ENCODE results near the gene HOXB9.
A peak's percentile ranks its signal among the peaks of the same experiment; 100 is the strongest.

Gene HOXB9

DNA sequence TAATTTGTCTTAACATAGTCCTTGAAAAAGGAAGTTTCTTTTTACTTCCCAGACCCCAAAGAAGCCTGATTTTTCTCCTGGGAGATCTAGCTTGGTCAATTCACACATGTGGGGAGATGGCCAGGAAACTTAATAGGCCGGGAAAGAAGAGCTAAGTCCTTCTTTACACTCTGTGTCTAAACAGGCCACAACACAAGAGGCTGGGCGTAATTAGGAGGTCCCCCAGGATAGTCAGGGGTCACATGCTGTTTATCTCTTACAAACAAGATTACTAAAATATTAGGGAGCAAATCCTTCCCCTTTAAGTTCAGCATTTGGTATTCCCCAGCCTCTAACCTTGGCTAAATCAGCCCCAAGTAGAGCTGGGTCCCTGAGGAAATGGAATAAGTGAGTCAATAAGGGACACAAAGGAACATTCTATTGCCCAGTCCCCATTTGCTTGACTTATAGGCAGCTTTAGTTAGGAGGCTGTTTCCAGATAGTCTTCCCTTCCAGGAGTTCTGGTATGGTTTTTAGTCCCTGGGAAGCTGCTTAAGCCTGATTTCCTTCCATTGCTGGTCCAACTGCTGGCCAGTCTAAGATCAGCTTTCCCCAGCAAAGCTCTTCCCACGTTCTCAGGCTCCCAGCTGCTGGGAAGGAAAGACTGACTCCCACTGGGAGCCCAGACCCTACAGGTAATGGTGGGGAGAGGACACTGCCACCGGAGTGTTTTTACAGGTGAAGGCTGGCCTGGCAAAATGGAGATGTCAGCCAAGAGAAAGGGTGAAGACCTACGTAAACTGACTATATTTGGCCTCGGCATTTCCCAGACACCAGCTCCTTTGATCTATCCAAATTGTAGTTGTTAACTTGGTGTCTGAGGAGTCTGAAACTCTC, 14.1 kb upstream of the HOXB9 start:
- no peak for FAIRE-seq

DNA sequence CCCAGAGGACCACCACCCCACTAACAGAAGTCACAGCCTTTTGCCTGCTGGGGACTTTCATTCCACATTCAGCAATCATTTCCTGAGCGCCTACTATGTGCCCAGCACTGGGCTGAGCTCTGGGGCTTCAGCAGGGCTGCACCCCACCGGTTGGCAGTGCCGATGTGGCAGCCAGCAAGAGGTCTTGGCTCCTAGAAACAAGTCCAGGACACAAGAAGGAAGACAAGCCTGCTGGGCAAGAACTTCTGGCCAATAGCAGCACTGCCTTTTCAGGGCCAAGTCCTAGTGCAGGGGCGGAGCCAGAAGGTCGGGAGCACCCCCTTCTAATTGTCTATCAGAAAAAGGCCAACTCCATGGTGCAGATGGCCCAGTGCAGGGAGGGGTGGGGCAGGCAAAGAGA, 13.0 kb upstream of the HOXB9 start:
- DNase-seq (ENCODE audit: insufficient read length, low spot score) (no peak), FAIRE-seq (no peak)

More for the DNA sequence above, 14.1 kb upstream of the HOXB9 start:
- no peak for DNase-seq (ENCODE audit: insufficient read length, low spot score)

- no peak for FAIRE-seq
- no peak for DNase-seq (ENCODE audit: insufficient read length, low spot score)
These were observed 11.4 kb upstream of the HOXB9 start for GRCh38 chr17:48637323-48638260.

DNA sequence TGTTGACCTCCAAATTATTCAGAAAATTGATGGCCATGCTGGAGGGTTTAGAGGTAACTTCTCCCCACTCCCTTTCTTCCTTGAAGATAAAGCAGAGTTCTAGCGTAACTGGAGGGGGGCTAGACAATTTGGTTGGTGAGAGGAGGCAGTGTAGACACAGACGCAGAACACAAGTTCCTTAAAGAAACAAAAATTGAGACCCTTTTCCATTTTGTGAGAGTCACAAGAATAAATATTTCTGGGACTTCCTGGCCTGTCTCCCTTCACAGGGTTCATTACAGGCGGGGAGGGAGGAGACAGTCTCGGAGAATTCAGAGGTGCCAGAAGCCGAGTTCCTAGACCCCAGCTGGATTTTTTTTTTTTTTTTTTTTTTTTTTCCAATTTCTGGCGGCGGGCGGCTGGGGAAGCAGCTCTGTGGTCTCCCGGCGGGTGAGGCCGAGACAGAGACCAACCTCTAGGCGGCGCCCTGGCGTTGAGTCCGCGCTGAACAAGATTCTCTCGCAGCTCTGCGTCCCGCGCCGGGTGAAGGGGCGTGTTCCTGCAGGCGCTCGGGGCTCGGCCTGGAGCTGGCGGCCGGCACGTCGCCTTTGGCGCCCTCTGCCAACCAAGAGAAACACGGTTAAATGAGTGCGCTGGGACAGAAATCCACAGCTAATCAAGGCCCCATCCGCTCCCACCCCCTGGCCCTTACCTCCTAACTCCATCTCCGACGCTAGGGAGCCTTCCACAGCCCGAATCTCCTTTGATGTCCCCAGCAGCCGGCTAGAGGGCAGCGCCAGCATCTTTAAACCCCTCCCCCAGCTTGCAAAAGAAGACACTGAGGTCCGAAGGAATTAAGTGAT, 10.2 kb upstream of the HOXB9 start:
- FAIRE-seq (no peak), DNase-seq (ENCODE audit: insufficient read length, low spot score) (peak; percentile 93)

GRCh38 chr17:48634493-48635208, 8.5 kb upstream of the HOXB9 start:
- FAIRE-seq (no peak), DNase-seq (ENCODE audit: insufficient read length, low spot score) (no peak)

DNA sequence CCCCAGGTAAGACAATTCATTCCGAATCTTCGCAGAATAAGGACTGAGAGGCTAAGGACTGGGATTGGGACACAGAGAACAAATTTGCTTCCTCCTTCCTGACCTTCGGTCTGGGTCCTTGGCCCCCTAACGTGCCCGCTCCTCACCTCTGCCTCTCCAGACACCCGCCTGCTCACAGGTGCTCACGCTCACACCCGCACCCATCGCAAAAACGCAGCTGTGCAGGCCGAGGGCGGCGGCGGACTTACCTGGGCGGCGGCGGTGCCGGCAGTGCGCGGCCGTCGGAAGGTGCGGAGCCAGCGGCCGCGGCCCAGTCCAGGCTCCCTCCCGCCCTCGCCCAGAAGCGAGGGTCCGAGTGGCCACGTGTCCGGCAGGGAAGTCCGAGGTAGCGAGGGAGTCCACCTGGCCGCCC, 7.1 kb upstream of the HOXB9 start:
- FAIRE-seq (no peak), DNase-seq (ENCODE audit: insufficient read length, low spot score) (no peak)

DNA sequence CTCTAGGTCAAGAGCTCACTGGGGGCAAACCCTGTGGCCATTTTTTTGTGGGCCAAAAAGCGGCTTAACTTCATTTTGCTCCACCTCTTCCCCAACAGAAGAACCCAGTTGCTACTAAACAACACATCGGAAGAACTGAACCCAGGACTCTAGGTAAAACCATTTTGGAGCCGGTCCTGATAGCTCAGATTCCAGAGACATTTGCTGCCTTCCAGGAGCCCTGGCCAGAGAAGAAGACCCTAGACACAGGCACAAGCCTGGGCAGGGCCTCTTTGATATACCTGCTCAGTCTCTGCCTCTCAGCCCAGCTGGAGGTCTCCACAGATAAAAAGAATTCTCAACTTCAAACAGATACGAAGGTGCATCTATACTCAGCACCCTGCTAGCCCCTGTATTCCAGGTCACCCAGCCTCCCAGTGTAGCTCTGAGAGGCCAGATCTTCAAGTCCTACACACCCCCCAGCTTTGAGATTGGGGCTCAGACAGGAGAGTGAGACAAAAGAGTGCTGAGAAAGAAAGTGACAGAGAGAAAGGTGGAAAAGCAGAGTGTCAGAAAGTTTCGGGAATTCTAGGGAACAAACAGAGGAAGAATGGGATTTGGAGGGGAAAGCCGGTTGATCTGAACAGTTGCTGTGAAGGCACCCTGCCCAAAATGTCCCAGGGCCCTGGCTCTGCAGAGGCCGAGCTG, 6.6 kb upstream of the HOXB9 start:
- DNase-seq (ENCODE audit: insufficient read length, low spot score) = no peak

GRCh38 chr17:48631693-48632578, 5.8 kb upstream of the HOXB9 start:
- no peak for DNase-seq (ENCODE audit: insufficient read length, low spot score)
- FAIRE-seq = peak; percentile 78

More for the DNA sequence above, 6.6 kb upstream of the HOXB9 start:
- no peak for FAIRE-seq

GRCh38 chr17:48630925-48631692, 5.0 kb upstream of the HOXB9 start:
- no peak for FAIRE-seq
- no peak for DNase-seq (ENCODE audit: insufficient read length, low spot score)

DNA sequence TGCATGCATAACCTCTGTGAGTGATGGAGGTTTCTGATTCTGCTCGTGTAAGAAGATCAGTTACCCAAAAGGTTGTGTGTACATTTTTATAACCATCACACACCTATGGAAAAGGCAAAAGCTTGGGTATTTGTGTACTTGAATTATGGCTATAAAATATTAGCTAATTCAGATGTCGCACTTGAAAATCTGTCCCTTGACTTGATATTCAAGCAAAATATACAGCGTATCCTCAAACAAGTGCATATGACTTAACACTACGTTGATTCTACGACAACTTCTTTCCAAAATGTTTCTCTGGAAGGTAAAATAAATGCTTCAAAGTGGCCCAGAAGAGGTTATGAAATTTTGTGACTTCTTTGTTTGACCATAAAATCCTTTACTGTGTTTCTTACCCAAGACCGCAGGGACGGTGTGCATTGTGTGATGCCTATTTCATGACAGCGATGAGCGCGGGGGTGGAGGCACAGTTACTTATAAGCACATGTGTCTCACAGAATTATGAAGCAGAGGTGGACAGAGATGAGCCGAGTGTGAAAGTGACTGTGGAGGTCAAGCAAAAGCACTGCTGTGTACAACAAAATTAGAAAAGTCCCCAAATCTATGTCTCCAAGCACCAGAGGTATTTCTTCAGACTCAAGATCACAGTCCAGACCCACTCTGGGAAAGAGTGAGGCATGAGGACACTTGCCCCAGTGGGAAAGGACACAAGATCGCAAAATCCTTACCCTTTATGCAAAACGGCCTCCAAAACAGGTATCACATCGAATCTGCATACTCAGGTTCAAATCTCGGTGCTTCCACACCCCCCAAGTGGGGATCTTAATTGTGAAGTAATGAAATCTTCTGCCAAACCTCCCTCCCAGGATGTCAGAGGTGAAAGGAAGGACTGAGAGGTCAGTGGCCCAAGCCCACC, 4.1 kb upstream of the HOXB9 start:
- DNase-seq (ENCODE audit: insufficient read length, low spot score) (no peak), FAIRE-seq (no peak)

DNA sequence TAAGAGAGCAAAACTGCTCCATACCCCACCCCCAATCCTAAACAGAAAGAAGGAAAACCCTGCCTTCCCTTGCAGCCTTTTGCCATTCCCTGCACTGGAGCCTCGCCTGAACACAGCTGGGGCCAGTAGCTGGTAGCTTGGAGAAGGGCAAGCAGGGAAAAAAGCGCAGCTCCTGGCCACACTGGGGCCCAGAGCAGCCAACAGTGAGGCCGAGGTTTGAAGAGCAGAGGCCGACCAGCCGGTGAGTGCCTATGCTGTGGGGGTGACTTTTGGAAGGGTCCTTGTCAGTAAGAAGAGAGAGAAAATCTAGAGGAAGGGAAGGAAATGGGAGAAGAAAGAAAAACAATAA, 3.2 kb upstream of the HOXB9 start:
- FAIRE-seq (no peak), DNase-seq (ENCODE audit: insufficient read length, low spot score) (no peak)

DNA sequence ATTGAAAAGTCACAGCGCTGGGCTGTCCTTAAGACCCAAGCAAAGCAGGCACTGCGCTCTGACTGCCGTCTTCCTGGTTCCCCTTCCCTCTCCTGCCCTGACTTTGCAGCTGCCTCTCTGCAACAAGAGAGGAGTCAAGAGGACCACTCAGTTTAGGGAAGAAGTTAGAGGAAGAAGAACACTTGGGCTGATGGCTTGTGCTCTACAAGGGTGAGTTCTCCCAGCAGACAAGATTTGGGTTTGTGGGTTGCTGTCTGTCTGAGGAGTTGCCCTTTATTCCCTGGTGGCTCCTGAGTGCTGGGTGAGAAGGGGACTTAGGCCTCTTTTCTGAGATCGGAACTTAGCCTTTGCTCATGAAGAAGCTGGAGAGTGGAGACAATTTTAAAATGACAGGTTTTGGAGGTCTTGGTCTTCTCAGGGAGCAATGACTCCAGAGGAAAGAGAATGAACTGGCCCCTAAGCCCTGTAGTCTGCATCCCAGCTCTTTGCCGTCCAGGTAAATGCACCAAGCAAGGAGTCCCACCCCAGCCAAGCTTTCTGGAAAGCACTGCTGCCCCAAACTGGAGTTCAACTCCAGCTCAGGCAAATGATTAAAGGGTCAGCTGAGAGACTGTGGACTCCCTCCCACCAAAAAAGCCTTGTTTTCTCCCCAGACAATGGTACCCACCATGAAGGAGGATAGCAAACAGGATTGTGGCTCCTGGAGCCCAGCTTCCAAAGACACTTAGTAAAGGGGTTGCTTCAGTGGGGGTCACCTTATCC, 2.7 kb upstream of the HOXB9 start:
- no peak for DNase-seq (ENCODE audit: insufficient read length, low spot score)
- no peak for FAIRE-seq

DNA sequence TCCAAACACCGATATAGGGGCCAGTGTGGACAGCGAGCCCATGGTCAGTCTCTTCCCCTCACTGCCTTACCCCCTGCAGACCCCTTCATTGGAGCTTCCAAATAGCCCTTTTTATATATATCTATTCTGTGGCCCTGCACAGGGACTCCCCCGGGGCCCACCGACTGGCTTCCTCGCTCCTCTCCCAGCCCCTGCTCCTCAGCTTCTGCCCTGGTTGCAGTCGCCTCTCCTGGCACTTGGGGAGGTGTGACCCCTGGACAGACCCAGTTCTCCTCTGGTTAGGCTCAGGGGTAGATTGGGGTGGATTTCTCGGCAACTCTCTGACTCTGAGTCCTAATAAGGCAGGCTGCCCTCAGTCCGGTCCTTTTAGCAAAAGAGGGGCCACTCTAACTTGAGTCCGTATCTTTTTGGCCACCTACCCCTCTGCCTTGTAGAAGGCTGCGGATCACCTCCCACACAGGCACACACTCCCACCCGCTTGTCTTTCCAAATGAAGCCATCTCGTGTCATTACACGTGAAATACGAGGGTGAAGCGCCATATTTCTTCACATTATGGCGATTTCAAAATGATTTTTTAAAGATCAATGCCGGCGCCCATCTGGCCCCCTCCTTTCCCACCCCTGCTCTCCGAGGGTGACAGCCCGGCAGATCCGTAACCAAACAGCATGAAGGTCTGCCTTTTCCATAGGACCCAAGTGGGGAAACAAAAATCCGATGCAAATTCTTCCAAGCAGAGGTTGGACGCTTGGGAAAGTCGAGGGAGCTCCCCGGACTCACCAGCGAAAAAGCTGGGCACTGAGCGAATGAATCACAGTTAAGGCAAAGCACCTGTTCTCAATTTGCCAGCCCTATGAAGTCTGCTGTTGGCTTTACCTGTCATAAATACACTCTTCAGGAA, 1.7 kb upstream of the HOXB9 start:
- no peak for DNase-seq (ENCODE audit: insufficient read length, low spot score)
- FAIRE-seq = no peak

DNA sequence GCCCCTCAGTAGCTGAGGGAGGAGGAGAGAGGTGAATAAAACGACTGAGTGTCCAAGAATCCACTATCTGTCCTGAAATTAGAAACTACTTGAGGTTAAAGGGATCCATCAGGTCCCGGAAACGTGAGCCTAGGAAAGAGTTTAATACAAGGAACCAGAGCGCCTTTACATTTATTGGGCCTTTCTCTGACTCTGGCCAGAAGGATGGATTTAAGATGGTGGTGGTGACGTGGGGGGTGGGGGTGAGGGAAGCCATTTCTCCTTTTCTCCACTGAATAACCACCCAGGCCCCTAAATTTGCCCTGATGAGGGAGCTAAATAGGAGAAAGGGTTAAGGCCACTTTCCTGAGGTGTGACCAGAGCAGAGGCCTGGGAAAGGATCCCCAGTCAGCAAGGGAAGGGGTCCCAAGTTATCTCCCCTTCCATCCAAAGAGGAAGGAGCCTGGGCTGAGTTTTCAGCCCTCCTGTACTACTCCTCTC, 1.0 kb upstream of the HOXB9 start:
- no peak for DNase-seq (ENCODE audit: insufficient read length, low spot score)
- no peak for FAIRE-seq
